ENCODE data around the gene CTXN1.
"Not testable (repeated sequence)": the region's sequence is repeated elsewhere in the genome, so short reads cannot be mapped to it uniquely, and the experiment has no call there.

CTXN1 gene

GRCh38 chr19:7924651-7925170, 1.2 kb downstream of the CTXN1 start:
- no peak for DNase-seq

GRCh38 chr19:7924241-7924640, 1.7 kb downstream of the CTXN1 start:
- DNase-seq, result no peak

- DNase-seq, result no peak
Observed at GRCh38 chr19:7923295-7924191, 2.4 kb downstream of the CTXN1 start.

- no peak for DNase-seq
Observed at GRCh38 chr19:7922836-7923195, 3.1 kb downstream of the CTXN1 start.

GRCh38 chr19:7921967-7922835, 3.7 kb downstream of the CTXN1 start:
- DNase-seq, result no peak

GRCh38 chr19:7921302-7921966, 4.5 kb downstream of the CTXN1 start:
- DNase-seq, result peak in 1 of 2 experiments; percentile 42

- peak; percentile 95 to 98 for DNase-seq
Observed at GRCh38 chr19:7920519-7921301, 5.2 kb downstream of the CTXN1 start.

GRCh38 chr19:7919610-7920518, 6.1 kb downstream of the CTXN1 start, which contains the start of gene SNAPC2:
Gene SNAPC2 (plus strand): TSS chr19:7920338. CDS start chr19:7920367, 29 bp downstream.
- peak; percentile 83 to 85 for DNase-seq

- no peak for DNase-seq
Observed at GRCh38 chr19:7918615-7919421, 7.1 kb downstream of the CTXN1 start.

GRCh38 chr19:7918062-7918614, 7.8 kb downstream of the CTXN1 start:
- DNase-seq, result not testable (repeated sequence)

GRCh38 chr19:7917267-7918061, 8.5 kb downstream of the CTXN1 start:
- peak; percentile 48 to 62 for DNase-seq

- DNase-seq, result no peak
Observed at GRCh38 chr19:7916955-7917266, 9.0 kb downstream of the CTXN1 start.

GRCh38 chr19:7916103-7916954, 9.6 kb downstream of the CTXN1 start:
- no peak for DNase-seq

- DNase-seq, result no peak
Observed at GRCh38 chr19:7915250-7916102, 10.5 kb downstream of the CTXN1 start.

- DNase-seq, result no peak
Observed at GRCh38 chr19:7914598-7915045, 11.3 kb downstream of the CTXN1 start, which contains the start of gene TGFBR3L. Gene TGFBR3L (plus strand): TSS chr19:7914830.

GRCh38 chr19:7914099-7914498, 11.8 kb downstream of the CTXN1 start:
- DNase-seq, result no peak

GRCh38 chr19:7913652-7914051, 12.3 kb downstream of the CTXN1 start:
- DNase-seq, result no peak

All from Kasumi-1 (cell line).